ENCODE measurements around the gene ASPHD2.
"Not testable (repeated sequence)": the region's sequence is repeated elsewhere in the genome, so short reads cannot be mapped to it uniquely, and the experiment has no call there.

ASPHD2 gene

GRCh38 chr22:26430600-26430999, 1.5 kb downstream of the ASPHD2 start:
- H3K9me3 ChIP-seq (replicated peaks in 1 of 11): no peaks in the 10 kb centered on the region
- peak overlapping the region in 10 of 11 experiments; percentile 84 to 92 (median 90); a peak in 20 of 22 replicates for H3K9ac ChIP-seq
- H4K20me1 ChIP-seq: peaks cover 0 to 35% (median 15%) of the 10 kb centered on the region in 11 experiments; a peak in 14 of 22 replicates
- no peaks in the 10 kb centered on the region for H3K27me3 ChIP-seq
- peaks cover 46 to 74% (median 61%) of the 10 kb centered on the region in 10 experiments for H3K4me1 ChIP-seq
- H3K4me3 ChIP-seq: peak overlapping the region in 9 of 10 experiments; percentile 80 to 96 (median 91); a peak in 15 of 20 replicates
- peaks cover 14 to 27% (median 24%) of the 10 kb centered on the region in 11 experiments for H3K36me3 ChIP-seq
- no peak for TF ChIP-seq Cebpa-rat (IDR thresholded peaks at IDR 0.05)
- peak overlapping the region; percentile 91 to 99 (median 94) for H3K4me2 ChIP-seq
- peak overlapping the region in 9 of 11 experiments; percentile 12 to 97 (median 92); a peak in 15 of 22 replicates for H3K27ac ChIP-seq

- H3K36me3 ChIP-seq: peaks cover 14 to 35% (median 27%) of the 10 kb centered on the region in 11 experiments
- H3K27me3 ChIP-seq: no peaks in the 10 kb centered on the region
- peaks cover 49 to 82% (median 69%) of the 10 kb centered on the region in 10 experiments for H3K4me1 ChIP-seq
- peak overlapping the region in 10 of 11 experiments; percentile 84 to 92 (median 90); a peak in 17 of 22 replicates for H3K9ac ChIP-seq
- peak overlapping the region in 9 of 11 experiments; percentile 12 to 97 (median 92); a peak in 14 of 22 replicates for H3K27ac ChIP-seq
- peak overlapping the region in 8 of 10 experiments; percentile 85 to 96 (median 92); a peak in 13 of 20 replicates for H3K4me3 ChIP-seq
- no peak for TF ChIP-seq Cebpa-rat (IDR thresholded peaks at IDR 0.05)
- H3K9me3 ChIP-seq (replicated peaks in 1 of 11): no peaks in the 10 kb centered on the region
- H3K4me2 ChIP-seq: peak overlapping the region; percentile 91 to 99 (median 94)
- peaks cover 0 to 44% (median 23%) of the 10 kb centered on the region in 11 experiments; a peak in 19 of 22 replicates for H4K20me1 ChIP-seq
These were observed 2.4 kb downstream of the ASPHD2 start for GRCh38 chr22:26431261-26431995.

GRCh38 chr22:26432619-26433311, 3.7 kb downstream of the ASPHD2 start:
- peak overlapping the region; percentile 4 to 99 (median 94); a peak in 19 of 22 replicates for H3K4me2 ChIP-seq
- peaks cover 14 to 49% (median 38%) of the 10 kb centered on the region in 11 experiments for H3K36me3 ChIP-seq
- H3K4me3 ChIP-seq: no peak overlapping the region
- H3K27ac ChIP-seq: peak overlapping the region in 8 of 11 experiments; percentile 5 to 97 (median 93); a peak in 13 of 22 replicates
- no peaks in the 10 kb centered on the region for H3K27me3 ChIP-seq
- peak in 6 of 11 experiments; percentile 25 to 62 (median 49); a peak in 7 of 22 replicates for TF ChIP-seq Cebpa-rat (IDR thresholded peaks at IDR 0.05)
- peaks cover 0 to 57% (median 36%) of the 10 kb centered on the region in 11 experiments; a peak in 20 of 22 replicates for H4K20me1 ChIP-seq
- H3K9me3 ChIP-seq (replicated peaks in 1 of 11): no peaks in the 10 kb centered on the region
- peaks cover 49 to 84% (median 71%) of the 10 kb centered on the region in 10 experiments for H3K4me1 ChIP-seq
- H3K9ac ChIP-seq: 0 out of 22 replicates have a peak overlapping the region, but pooled peaks of 1 of the 11 experiments have one; percentile 0

DNA sequence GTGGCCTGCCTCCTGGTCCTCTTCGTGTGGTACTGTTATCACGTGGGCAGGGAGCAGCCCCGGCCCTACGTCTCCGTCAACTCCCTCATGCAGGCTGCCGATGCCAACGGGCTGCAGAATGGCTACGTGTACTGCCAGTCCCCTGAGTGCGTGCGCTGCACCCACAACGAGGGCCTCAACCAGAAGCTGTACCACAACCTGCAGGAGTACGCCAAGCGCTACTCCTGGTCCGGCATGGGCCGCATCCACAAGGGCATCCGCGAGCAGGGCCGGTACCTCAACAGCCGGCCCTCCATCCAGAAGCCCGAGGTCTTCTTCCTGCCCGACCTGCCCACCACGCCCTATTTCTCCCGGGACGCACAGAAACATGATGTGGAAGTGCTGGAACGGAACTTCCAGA, 4.7 kb downstream of the ASPHD2 start:
- H3K4me3 ChIP-seq: no peak overlapping the region
- H3K4me2 ChIP-seq: peak overlapping the region in 1 of 11 experiments; percentile 93; a peak in 1 of 22 replicates
- peaks cover 41 to 75% (median 64%) of the 10 kb centered on the region in 10 experiments for H3K4me1 ChIP-seq
- H3K9ac ChIP-seq: no peak overlapping the region
- H4K20me1 ChIP-seq: peaks cover 0 to 63% (median 40%) of the 10 kb centered on the region in 11 experiments; a peak in 20 of 22 replicates
- no peaks in the 10 kb centered on the region for H3K27me3 ChIP-seq
- H3K36me3 ChIP-seq: peaks cover 14 to 53% (median 41%) of the 10 kb centered on the region in 11 experiments
- TF ChIP-seq Cebpa-rat (IDR thresholded peaks at IDR 0.05): no peak
- peak overlapping the region in 1 of 11 experiments; percentile 50; a peak in 1 of 22 replicates for H3K27ac ChIP-seq
- H3K9me3 ChIP-seq (replicated peaks in 1 of 11): no peaks in the 10 kb centered on the region

- Histone ChIP-seq H3K27me3 (no peaks in the 10 kb centered on the region), H3K4me2 (peak overlapping the region in 8 of 11 experiments; percentile 17 to 76 (median 50); a peak in 15 of 22 replicates), H3K36me3 (peaks cover 14 to 70% (median 51%) of the 10 kb centered on the region in 11 experiments), H3K4me1 (peaks cover 31 to 72% (median 54%) of the 10 kb centered on the region in 10 experiments), H4K20me1 (peaks cover 0 to 74% (median 57%) of the 10 kb centered on the region in 11 experiments; a peak in 20 of 22 replicates), H3K4me3 (no peak overlapping the region), H3K9me3 (replicated peaks in 1 of 11) (no peaks in the 10 kb centered on the region), H3K9ac (peak overlapping the region in 2 of 11 experiments; percentile 13 to 22; a peak in 4 of 22 replicates), H3K27ac (no peak overlapping the region)
- TF ChIP-seq Cebpa-rat (IDR thresholded peaks at IDR 0.05): no peak
These were observed 6.5 kb downstream of the ASPHD2 start for GRCh38 chr22:26435327-26436093.

DNA sequence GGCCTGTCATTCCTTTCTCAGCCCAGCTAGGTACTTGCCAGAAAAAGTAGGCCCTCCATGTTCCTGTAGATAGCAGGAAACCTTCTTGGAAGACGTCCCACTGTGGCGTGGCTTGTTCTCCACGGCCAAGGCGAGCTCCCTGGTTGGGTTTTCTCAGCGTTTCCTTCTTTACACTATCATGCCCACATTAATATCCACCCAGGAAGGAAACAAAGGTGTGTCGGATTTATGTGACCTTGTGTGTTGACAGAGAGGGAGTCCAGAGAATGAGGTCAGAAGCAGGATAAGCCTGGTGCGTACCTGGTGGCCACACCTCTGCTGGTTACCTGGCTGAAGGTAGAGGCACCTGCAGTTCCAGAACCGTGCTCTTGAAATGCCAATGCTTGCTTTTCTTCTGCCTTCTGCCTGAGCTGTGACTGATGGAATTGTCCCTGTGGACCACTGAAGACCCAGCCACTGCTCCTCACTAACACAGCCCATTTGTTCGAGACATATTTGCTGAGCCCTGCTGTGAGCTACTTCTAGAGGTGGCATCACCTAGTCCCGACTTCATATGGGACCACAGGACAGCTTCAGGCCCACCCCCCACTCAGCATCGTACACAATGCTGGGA, 7.9 kb downstream of the ASPHD2 start:
- H4K20me1 ChIP-seq: peaks cover 0 to 83% (median 67%) of the 10 kb centered on the region in 11 experiments; a peak in 19 of 22 replicates
- no peak for TF ChIP-seq Cebpa-rat (IDR thresholded peaks at IDR 0.05)
- H3K9me3 ChIP-seq (replicated peaks in 1 of 11): no peaks in the 10 kb centered on the region
- no peak overlapping the region; a peak in 1 of 22 replicates for H3K4me2 ChIP-seq
- peaks cover 16 to 59% (median 39%) of the 10 kb centered on the region in 10 experiments; a peak in 19 of 20 replicates for H3K4me1 ChIP-seq
- no peak overlapping the region for H3K4me3 ChIP-seq
- no peak overlapping the region for H3K27ac ChIP-seq
- H3K9ac ChIP-seq: no peak overlapping the region
- H3K36me3 ChIP-seq: peaks cover 14 to 81% (median 51%) of the 10 kb centered on the region in 11 experiments
- no peaks in the 10 kb centered on the region for H3K27me3 ChIP-seq

DNA sequence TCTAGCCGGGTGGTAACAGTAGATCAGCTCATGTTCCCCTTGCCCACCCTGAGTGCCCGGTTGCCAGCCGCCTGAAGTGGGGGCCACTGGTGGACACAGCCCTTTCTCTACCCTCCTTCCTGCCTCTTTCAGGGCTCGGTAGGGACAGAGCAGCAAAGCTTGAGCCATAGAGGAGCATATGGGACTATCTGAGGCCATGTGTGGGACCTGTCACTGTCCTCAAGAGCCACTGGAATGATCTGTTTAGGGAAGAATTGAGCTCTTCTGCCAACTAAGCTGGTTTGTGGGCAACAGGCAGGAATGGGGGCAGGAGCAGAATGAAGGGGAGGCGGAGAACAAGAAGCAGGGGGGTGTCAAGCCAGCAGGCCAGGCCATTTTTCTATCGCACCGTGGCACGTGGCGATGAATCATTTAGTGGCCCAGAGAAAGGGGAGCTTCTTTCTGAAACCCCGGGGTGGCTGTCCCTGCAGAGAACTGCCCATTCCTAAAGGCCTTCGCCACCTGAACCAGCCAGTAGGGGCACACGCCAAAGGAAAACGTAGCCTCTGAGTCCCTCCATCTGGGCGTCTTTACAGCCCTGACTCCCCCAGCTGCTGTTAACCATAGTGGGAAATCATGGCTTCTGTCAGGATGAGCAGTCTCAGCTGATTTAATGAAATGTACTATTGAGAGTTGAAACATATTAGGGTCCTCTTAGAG, 8.8 kb downstream of the ASPHD2 start:
- no peak overlapping the region for H3K9ac ChIP-seq
- H3K36me3 ChIP-seq: peaks cover 16 to 89% (median 56%) of the 10 kb centered on the region in 11 experiments
- no peak overlapping the region for H3K27ac ChIP-seq
- no peaks in the 10 kb centered on the region for H3K27me3 ChIP-seq
- peaks cover 0 to 90% (median 74%) of the 10 kb centered on the region in 11 experiments; a peak in 19 of 22 replicates for H4K20me1 ChIP-seq
- H3K4me2 ChIP-seq: no peak overlapping the region
- no peak for TF ChIP-seq Cebpa-rat (IDR thresholded peaks at IDR 0.05)
- H3K4me1 ChIP-seq: peaks cover 8 to 55% (median 31%) of the 10 kb centered on the region in 10 experiments; a peak in 19 of 20 replicates
- H3K9me3 ChIP-seq (replicated peaks in 1 of 11): no peaks in the 10 kb centered on the region
- H3K4me3 ChIP-seq: no peak overlapping the region

- Histone ChIP-seq H3K36me3 (peaks cover 20 to 91% (median 58%) of the 10 kb centered on the region in 11 experiments), H4K20me1 (peaks cover 0 to 94% (median 75%) of the 10 kb centered on the region in 11 experiments; a peak in 19 of 22 replicates), H3K4me1 (peaks cover 5 to 45% (median 24%) of the 10 kb centered on the region in 10 experiments; a peak in 19 of 20 replicates)
- not testable (repeated sequence) for H3K9ac ChIP-seq; H3K27me3 ChIP-seq; H3K27ac ChIP-seq; H3K4me2 ChIP-seq; H3K9me3 ChIP-seq (replicated peaks in 1 of 11); H3K4me3 ChIP-seq
These were observed 9.7 kb downstream of the ASPHD2 start for GRCh38 chr22:26438776-26439175.

Data from BLaER1 treated with 17β-estradiol and CSF1 and Interleukin-3, amounts not matched to agents 10 nM and 100 nM (cell line).